ENCODE measurements around the gene CPPED1.
A peak's percentile ranks its signal among the peaks of the same experiment; 100 is the strongest.

CPPED1 gene, protein sequence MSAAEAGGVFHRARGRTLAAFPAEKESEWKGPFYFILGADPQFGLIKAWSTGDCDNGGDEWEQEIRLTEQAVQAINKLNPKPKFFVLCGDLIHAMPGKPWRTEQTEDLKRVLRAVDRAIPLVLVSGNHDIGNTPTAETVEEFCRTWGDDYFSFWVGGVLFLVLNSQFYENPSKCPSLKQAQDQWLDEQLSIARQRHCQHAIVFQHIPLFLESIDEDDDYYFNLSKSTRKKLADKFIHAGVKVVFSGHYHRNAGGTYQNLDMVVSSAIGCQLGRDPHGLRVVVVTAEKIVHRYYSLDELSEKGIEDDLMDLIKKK

DNA sequence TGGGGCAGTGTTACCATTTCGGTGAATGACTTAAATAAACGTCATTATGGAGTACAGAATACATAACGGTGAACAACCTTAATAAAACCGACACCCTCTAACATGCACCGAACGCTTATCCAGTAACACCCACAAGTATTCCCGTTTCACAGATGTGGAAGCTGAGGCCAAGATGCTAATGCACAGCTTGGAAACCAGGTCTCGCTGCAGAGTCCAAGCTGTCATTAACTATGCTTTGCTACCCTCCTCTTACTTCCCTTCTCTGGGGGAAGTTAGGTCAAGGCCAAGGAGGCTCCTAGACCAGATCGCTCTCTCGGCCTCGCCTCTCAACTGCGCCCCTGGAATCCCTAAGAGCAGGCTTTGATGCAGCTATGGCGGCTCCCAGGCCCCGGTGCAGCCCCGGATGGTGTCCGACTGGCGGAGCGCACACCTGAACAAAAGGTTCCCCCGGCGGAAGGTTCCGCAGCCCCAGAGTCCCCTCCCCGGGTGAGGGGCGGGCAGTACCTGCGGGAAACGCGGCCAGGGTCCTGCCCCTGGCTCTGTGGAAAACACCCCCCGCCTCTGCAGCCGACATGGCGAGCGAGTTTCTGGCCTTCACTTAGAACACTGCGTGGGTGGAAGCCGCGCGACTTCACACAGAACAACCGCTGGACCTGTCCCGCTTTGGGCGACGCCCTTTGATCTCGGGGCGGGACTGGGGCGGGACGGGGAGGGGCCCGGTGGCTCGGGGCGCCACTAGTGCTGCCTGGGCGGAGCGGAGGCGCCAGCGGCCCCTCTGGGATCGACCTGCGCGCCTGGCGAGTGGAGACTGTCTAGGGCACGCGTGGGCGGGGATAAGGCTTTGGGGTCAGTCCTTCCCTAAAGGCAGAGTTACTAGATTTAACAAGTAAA is at the start of gene CPPED1:
Gene CPPED1, minus strand, starts transcription at position 685 of the 891 bp plus-strand sequence. Its CDS starts 111 bp downstream, at position 574.
- peak within 1 kb of the TSS; percentile 89 for H3K4me3 ChIP-seq (ENCODE audit: low read length)
- peak within 1 kb of the TSS; percentile 50 for H3K9ac ChIP-seq (ENCODE audit: low read length)
- no peaks in the 10 kb centered on the region for H3K36me3 ChIP-seq (ENCODE audit: control insufficient read depth, insufficient read depth, low read length)
- no peaks in the 10 kb centered on the region for H3K27me3 ChIP-seq (ENCODE audit: control insufficient read depth, insufficient read depth, low read length)
- peak within 1 kb of the TSS; percentile 74 for H3K27ac ChIP-seq (ENCODE audit: low read depth, low read length)
- H3K4me1 ChIP-seq (ENCODE audit: control insufficient read depth, insufficient read depth, low read length): peaks cover 3% of the 10 kb centered on the region

DNA sequence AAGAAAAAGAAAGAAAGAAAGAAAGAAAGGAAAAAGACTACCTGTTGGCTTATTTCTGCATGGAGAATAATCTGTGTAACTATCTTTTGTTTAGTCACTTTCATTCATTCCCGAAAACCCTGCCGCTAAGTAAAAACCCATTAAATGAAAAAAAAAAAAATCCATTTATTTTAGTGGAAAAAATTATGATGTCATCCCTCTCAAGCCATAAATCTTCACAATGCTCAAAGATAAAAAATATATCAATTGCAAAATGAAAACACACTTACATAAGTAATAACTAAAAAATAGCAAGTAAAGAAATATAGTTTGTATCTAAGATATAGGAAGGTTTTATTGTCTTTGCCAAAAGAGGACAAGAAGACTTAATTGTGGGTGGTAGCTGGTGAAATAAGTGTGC is 46.5 kb upstream of the CPPED1 start:
- H3K27me3 ChIP-seq (ENCODE audit: control insufficient read depth, insufficient read depth, low read length): no peaks in the 10 kb centered on the region
- no peaks in the 10 kb centered on the region for H3K4me1 ChIP-seq (ENCODE audit: control insufficient read depth, insufficient read depth, low read length)
- H3K9ac ChIP-seq (ENCODE audit: low read length): no peak overlapping the region
- H3K4me3 ChIP-seq (ENCODE audit: low read length): no peak overlapping the region
- no peaks in the 10 kb centered on the region for H3K36me3 ChIP-seq (ENCODE audit: control insufficient read depth, insufficient read depth, low read length)
- no peak overlapping the region for H3K27ac ChIP-seq (ENCODE audit: low read depth, low read length)

DNA sequence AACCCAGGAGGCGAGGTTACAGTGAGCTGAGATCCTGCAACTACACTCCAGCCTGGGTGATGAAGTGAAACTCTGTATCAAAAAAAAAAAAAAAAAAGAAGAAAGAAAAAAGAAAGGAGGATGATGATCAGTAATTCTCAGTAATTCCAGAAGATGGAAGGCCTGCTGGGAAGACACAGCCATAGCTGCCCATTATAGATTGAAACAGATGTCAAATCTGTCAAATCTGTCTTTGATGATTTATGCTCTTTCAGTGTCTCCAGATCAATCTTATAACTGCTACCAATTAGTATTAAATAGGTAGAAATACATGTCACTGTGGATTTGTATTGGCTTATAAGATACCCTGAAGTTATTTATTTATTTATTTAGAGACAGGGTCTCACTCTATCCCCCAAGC is 42.9 kb upstream of the CPPED1 start:
- no peak overlapping the region for H3K27ac ChIP-seq (ENCODE audit: low read depth, low read length)
- H3K9ac ChIP-seq (ENCODE audit: low read length): no peak overlapping the region
- H3K36me3 ChIP-seq (ENCODE audit: control insufficient read depth, insufficient read depth, low read length): no peaks in the 10 kb centered on the region
- H3K27me3 ChIP-seq (ENCODE audit: control insufficient read depth, insufficient read depth, low read length): no peaks in the 10 kb centered on the region
- H3K4me3 ChIP-seq (ENCODE audit: low read length): no peak overlapping the region
- H3K4me1 ChIP-seq (ENCODE audit: control insufficient read depth, insufficient read depth, low read length): no peaks in the 10 kb centered on the region

DNA sequence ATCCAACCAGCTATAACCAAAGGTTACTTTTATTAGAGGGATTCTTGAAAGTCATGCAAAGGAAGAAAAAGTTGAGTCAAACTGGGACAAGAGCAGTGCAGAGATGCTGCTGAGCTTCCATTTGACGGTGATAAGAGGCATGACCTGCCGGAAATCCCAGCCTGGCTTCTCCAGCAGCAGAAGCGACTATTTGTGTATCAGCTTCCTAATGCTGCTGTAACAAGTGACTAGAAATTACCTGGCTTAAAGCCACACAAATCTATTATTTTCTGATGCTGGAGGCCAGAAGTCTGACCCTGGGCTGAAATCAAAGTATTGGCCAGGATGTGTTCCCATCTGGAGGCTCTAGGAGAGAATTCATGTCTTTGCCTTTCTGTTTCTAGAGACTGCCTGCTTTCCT is 41.6 kb upstream of the CPPED1 start:
- Histone ChIP-seq H3K9ac (ENCODE audit: low read length) (no peak overlapping the region), H3K4me3 (ENCODE audit: low read length) (no peak overlapping the region), H3K27ac (ENCODE audit: low read depth, low read length) (no peak overlapping the region), H3K4me1 (ENCODE audit: control insufficient read depth, insufficient read depth, low read length) (no peaks in the 10 kb centered on the region), H3K36me3 (ENCODE audit: control insufficient read depth, insufficient read depth, low read length) (no peaks in the 10 kb centered on the region), H3K27me3 (ENCODE audit: control insufficient read depth, insufficient read depth, low read length) (no peaks in the 10 kb centered on the region)

DNA sequence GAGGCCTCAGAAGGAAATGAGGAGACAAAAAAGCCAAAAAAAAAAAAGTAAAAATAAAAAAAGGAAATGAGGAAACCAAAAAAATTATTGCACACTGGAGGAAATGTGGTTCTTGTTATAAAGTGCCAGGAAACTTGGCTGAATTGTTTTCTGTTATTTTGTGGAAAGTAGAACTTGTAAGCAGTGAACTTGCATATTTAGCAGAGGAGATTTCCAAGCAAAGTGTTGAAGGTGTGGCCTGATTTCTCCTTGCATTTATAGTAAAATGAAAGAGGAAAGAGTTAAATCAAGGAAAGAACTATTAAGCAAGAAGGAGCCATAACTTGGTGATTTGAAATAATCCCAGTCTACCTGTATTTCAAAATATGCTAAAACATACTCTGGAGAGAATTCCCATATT is 34.1 kb upstream of the CPPED1 start:
- Histone ChIP-seq H3K4me3 (ENCODE audit: low read length) (no peak overlapping the region), H3K9ac (ENCODE audit: low read length) (no peak overlapping the region), H3K36me3 (ENCODE audit: control insufficient read depth, insufficient read depth, low read length) (no peaks in the 10 kb centered on the region), H3K27me3 (ENCODE audit: control insufficient read depth, insufficient read depth, low read length) (no peaks in the 10 kb centered on the region), H3K27ac (ENCODE audit: low read depth, low read length) (no peak overlapping the region), H3K4me1 (ENCODE audit: control insufficient read depth, insufficient read depth, low read length) (no peaks in the 10 kb centered on the region)

DNA sequence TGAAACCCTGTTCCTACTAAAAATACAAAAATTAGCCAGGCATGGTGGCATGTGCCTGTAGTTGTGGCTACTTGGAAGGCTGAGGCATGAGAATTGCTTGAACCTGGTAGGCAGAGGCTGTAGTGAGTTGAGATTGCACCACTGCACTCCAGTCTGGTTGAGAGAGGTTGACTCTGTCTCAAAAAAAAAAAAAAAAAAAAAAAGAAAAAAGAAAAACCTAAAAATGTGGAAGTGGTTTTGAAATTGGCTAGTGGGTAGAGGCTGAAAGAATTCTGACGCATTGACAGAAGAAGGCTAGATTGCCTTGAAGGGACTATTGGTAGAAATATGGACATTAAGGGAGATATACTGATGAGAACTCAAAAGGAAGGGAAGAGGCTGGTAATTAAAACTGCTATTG is 33.6 kb upstream of the CPPED1 start:
- H3K27me3 ChIP-seq (ENCODE audit: control insufficient read depth, insufficient read depth, low read length): no peaks in the 10 kb centered on the region
- H3K36me3 ChIP-seq (ENCODE audit: control insufficient read depth, insufficient read depth, low read length): no peaks in the 10 kb centered on the region
- H3K27ac ChIP-seq (ENCODE audit: low read depth, low read length): no peak overlapping the region
- no peak overlapping the region for H3K9ac ChIP-seq (ENCODE audit: low read length)
- H3K4me3 ChIP-seq (ENCODE audit: low read length): no peak overlapping the region
- no peaks in the 10 kb centered on the region for H3K4me1 ChIP-seq (ENCODE audit: control insufficient read depth, insufficient read depth, low read length)

DNA sequence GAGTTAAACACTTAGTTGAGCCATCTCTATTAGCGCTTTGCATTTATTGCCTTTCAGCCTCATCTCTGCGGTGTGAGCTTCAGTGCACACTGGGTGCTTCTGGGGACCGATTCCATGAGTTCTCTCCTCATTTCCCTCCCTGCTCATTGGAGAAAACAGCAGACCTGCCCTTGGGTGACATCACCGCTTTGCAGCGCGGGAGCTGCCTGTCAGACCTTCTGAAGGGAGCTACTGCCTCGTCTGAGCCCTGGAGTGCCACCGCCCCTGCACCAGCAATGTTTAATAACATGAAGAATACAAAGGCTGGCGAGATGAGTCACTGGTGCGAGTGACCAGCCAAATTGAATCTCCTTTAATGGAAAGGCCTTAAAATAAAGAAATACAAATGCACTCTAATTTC is 30.2 kb upstream of the CPPED1 start:
- Histone ChIP-seq H3K9ac (ENCODE audit: low read length) (no peak overlapping the region), H3K4me3 (ENCODE audit: low read length) (no peak overlapping the region), H3K4me1 (ENCODE audit: control insufficient read depth, insufficient read depth, low read length) (no peaks in the 10 kb centered on the region), H3K27ac (ENCODE audit: low read depth, low read length) (no peak overlapping the region), H3K36me3 (ENCODE audit: control insufficient read depth, insufficient read depth, low read length) (no peaks in the 10 kb centered on the region), H3K27me3 (ENCODE audit: control insufficient read depth, insufficient read depth, low read length) (no peaks in the 10 kb centered on the region)

DNA sequence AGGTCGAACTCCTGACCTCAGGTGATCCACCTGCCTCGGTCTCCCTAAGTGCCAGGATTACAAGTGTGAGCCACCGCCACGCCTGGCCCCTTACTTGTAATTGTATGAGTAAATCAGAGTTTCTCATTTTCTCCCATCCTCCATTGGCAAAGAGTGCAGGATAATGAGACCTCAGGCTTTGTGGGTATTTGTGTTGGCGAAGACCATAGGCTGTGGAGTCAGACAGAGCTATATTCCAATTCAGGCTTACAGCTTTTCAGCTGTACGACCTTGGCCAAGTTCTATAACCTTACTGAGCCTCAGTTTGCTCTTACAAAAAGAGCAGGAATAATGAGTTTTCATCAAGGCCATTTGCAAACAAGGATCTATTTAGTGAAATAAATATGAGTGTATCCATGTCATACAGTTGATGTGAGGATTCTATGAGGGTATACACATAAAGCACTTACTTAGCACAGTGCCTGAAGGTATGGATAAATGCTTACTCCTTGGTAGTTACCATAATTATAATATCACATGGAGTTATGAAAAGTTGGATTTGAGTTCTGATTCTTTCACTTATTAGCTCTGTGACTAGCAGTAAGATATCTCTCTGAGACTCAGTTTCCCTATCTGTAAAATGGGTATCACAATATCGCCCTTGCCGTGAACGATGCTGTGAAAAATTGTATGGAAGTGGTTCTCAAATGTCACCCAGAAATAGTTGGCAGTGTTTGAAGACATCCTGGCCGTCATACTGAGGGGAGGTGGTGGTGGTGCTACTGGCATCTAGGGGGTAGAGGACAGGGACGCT is 25.6 kb upstream of the CPPED1 start:
- H3K36me3 ChIP-seq (ENCODE audit: control insufficient read depth, insufficient read depth, low read length): no peaks in the 10 kb centered on the region
- H3K27me3 ChIP-seq (ENCODE audit: control insufficient read depth, insufficient read depth, low read length): no peaks in the 10 kb centered on the region
- H3K9ac ChIP-seq (ENCODE audit: low read length): no peak overlapping the region
- no peaks in the 10 kb centered on the region for H3K4me1 ChIP-seq (ENCODE audit: control insufficient read depth, insufficient read depth, low read length)
- H3K4me3 ChIP-seq (ENCODE audit: low read length): no peak overlapping the region
- H3K27ac ChIP-seq (ENCODE audit: low read depth, low read length): no peak overlapping the region

DNA sequence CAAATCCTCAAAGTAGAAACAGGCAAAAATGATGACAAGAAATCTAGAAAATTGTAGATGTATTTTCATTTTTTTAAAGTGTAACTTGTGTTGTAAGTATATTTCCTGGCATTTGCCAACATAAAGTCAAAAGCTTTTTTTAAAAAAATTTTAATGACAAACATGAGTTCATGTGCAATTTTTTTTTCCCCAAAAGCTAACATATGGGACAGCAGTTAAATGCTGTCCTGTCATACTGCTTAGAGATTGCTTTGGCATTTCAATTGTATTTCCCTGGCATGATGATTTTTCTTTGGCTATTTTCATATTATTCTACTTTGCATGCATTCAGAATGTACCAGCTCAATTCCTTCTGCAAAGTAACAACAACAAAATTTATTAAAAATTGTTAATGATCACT is 24.5 kb upstream of the CPPED1 start:
- H3K27ac ChIP-seq (ENCODE audit: low read depth, low read length): no peak overlapping the region
- no peak overlapping the region for H3K9ac ChIP-seq (ENCODE audit: low read length)
- no peaks in the 10 kb centered on the region for H3K27me3 ChIP-seq (ENCODE audit: control insufficient read depth, insufficient read depth, low read length)
- no peaks in the 10 kb centered on the region for H3K4me1 ChIP-seq (ENCODE audit: control insufficient read depth, insufficient read depth, low read length)
- no peak overlapping the region for H3K4me3 ChIP-seq (ENCODE audit: low read length)
- no peaks in the 10 kb centered on the region for H3K36me3 ChIP-seq (ENCODE audit: control insufficient read depth, insufficient read depth, low read length)

DNA sequence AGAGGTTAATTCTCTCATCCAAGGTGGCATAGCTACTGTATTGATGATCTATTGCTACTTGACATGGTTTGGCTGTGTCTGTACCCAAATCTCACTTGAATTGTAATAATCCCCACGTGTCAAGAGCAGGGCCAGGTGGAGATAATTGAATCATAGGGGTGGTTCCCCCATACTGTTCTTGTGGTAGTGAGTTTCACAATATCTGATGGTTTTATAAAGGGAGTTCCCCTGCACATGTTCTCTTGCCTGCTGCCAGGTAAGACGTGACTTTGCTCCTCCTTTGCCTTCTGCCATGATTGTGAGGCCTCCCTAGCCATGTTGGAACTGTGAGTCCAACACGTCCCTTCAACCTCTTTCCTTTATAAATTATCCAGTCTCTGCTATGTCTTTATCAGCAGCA is 22.9 kb upstream of the CPPED1 start:
- Histone ChIP-seq H3K27ac (ENCODE audit: low read depth, low read length) (no peak overlapping the region), H3K4me3 (ENCODE audit: low read length) (no peak overlapping the region), H3K27me3 (ENCODE audit: control insufficient read depth, insufficient read depth, low read length) (no peaks in the 10 kb centered on the region), H3K36me3 (ENCODE audit: control insufficient read depth, insufficient read depth, low read length) (no peaks in the 10 kb centered on the region), H3K9ac (ENCODE audit: low read length) (no peak overlapping the region), H3K4me1 (ENCODE audit: control insufficient read depth, insufficient read depth, low read length) (no peaks in the 10 kb centered on the region)

DNA sequence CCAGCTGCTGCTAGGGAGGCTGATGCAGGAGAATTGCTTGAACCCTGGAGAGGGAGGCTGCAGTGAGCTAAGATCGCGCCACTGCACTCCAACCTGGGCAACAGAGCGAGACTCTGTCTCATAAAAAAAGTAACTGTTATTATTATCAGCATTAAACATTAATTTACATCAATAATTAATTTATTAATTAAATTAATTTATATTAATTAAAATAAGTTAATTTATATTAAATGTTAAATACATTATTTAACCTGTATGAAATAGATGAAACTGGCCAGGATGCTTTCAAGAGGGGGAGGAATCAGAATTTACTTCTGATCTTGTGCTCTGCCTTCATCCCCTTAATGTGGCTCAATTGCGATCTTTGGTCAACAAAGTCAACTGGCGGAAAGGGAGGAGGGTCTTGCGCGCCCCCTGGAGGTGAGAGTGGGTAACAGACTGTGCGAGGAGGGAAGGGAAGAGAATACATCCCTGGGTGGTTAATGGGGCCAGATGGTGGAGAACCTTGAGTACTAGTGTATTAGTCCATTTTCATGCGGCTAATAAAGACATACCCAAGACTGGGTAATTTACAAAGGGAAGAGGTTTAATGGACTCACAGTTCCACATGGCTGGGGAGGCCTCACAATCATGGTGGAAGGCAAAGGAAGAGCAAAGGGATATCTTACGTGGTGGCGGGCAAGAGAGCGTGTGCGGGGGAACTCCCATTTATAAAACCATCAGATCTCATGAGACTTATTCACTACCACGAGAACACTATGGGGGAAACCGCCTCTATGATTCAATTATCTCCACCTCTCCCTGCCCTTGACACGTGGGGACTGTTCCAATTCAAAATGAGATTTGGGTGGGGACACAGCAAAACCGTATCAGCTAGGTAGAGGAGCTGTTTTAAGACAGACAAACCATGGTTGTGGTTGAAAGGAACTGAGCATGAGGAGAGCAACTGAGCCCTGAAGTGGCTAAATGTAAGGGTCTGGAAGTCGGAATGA is 15.7 kb upstream of the CPPED1 start:
- Histone ChIP-seq H3K4me1 (ENCODE audit: control insufficient read depth, insufficient read depth, low read length) (no peaks in the 10 kb centered on the region), H3K27ac (ENCODE audit: low read depth, low read length) (no peak overlapping the region), H3K36me3 (ENCODE audit: control insufficient read depth, insufficient read depth, low read length) (no peaks in the 10 kb centered on the region), H3K4me3 (ENCODE audit: low read length) (no peak overlapping the region), H3K27me3 (ENCODE audit: control insufficient read depth, insufficient read depth, low read length) (no peaks in the 10 kb centered on the region), H3K9ac (ENCODE audit: low read length) (no peak overlapping the region)
